Measurements from ENCODE around the gene NUDT9. TPM values are rescaled to one million over a fixed set of nuclear protein-coding genes. Genes with fewer than 3 reads are reported as not detected.
A peak's percentile ranks its signal among the peaks of the same experiment; 100 is the strongest.
"Not testable (repeated sequence)": the region's sequence is repeated elsewhere in the genome, so short reads cannot be mapped to it uniquely, and the experiment has no call there.

NUDT9 gene
- total and polyA plus RNA-seq, 7 donors, result 20.5 to 43.3 (median 33.3) TPM

GRCh38 chr4:87390891-87391575, 31.3 kb upstream of the NUDT9 start, which contains the start of gene HSD17B11:
TSS of gene HSD17B11 (minus strand) at chr4:87391188. CDS start at chr4:87391070, 118 bp downstream.
- intact Hi-C loops (cut with DNase I), result loop anchor here in 1 of 2 donors (1.0 kb wide), 1 partner anchor 31 kb away; the partner anchor contains the start of gene NUDT9
- ATAC-seq, result peak; percentile 90 to 98 (median 94)
- 0 to 1% (median 0%) methylated on average over 31 to 32 of the region's 32 CpGs for WGBS, 3 donors

GRCh38 chr4:87391576-87392054, 30.8 kb upstream of the NUDT9 start:
- peak in 3 of 4 donors; percentile 5 to 41 (median 33) for ATAC-seq
- intact Hi-C loops (cut with DNase I), result loop anchor here in 1 of 2 donors (1.0 kb wide), 1 partner anchor 31 kb away; the partner anchor contains the start of gene NUDT9

More at GRCh38 chr4:87390891-87391575, 31.3 kb upstream of the NUDT9 start, which contains the start of gene HSD17B11:
- peaks cover 7% of the 10 kb centered on the region for H3K4me1 ChIP-seq
- peak within 1 kb of the TSS; percentile 76 for H3K4me3 ChIP-seq
- no peaks in the 10 kb centered on the region for H3K36me3 ChIP-seq (ENCODE audit: insufficient read depth in 1 of 2, low read depth in 1 of 2)
- H3K27ac ChIP-seq, result peak within 1 kb of the TSS; percentile 69
- peak; percentile 87 to 93 for DNase-seq
- H3K27me3 ChIP-seq (ENCODE audit: insufficient read depth in 3 of 3, low read length in 2 of 3), result no peaks in the 10 kb centered on the region
- H3K9me3 ChIP-seq, result no peaks in the 10 kb centered on the region
- TF ChIP-seq CTCF (IDR thresholded peaks at IDR 0.05), result peak; percentile 11

GRCh38 chr4:87392183-87392582, 30.2 kb upstream of the NUDT9 start:
- Histone ChIP-seq H3K27ac (peak overlapping the region; percentile 69), H3K36me3 (ENCODE audit: insufficient read depth in 1 of 2, low read depth in 1 of 2) (no peaks in the 10 kb centered on the region), H3K27me3 (ENCODE audit: insufficient read depth in 3 of 3, low read length in 2 of 3) (no peaks in the 10 kb centered on the region), H3K4me3 (peak overlapping the region; percentile 76), H3K9me3 (no peaks in the 10 kb centered on the region), H3K4me1 (peaks cover 7% of the 10 kb centered on the region)
- no peak for TF ChIP-seq CTCF (IDR thresholded peaks at IDR 0.05)
- no peak for DNase-seq
- intact Hi-C loops (cut with DNase I), result no loop called here
- ATAC-seq, result no peak
- 81 to 90% (median 89%) methylated on average over 3 of the region's 3 CpGs for WGBS, 3 donors

More at GRCh38 chr4:87391576-87392054, 30.8 kb upstream of the NUDT9 start:
- TF ChIP-seq CTCF (IDR thresholded peaks at IDR 0.05), result no peak
- Histone ChIP-seq H3K4me3 (peak overlapping the region; percentile 76), H3K9me3 (no peaks in the 10 kb centered on the region), H3K4me1 (peaks cover 7% of the 10 kb centered on the region), H3K36me3 (ENCODE audit: insufficient read depth in 1 of 2, low read depth in 1 of 2) (no peaks in the 10 kb centered on the region), H3K27ac (peak overlapping the region; percentile 69), H3K27me3 (ENCODE audit: insufficient read depth in 3 of 3, low read length in 2 of 3) (no peaks in the 10 kb centered on the region)
- DNase-seq, result no peak
- 7 to 14% (median 8%) methylated on average over 16 of the region's 16 CpGs for WGBS, 3 donors

GRCh38 chr4:87395073-87395472, 27.3 kb upstream of the NUDT9 start:
- H3K9me3 ChIP-seq; H3K4me3 ChIP-seq; H3K27ac ChIP-seq; H3K27me3 ChIP-seq (ENCODE audit: insufficient read depth in 3 of 3, low read length in 2 of 3); ATAC-seq; DNase-seq; H3K36me3 ChIP-seq (ENCODE audit: insufficient read depth in 1 of 2, low read depth in 1 of 2); H3K4me1 ChIP-seq; intact Hi-C loops (cut with DNase I): not testable (repeated sequence)
- WGBS, 3 donors, result 84 to 93% (median 90%) methylated on average over 23 of the region's 23 CpGs

DNA sequence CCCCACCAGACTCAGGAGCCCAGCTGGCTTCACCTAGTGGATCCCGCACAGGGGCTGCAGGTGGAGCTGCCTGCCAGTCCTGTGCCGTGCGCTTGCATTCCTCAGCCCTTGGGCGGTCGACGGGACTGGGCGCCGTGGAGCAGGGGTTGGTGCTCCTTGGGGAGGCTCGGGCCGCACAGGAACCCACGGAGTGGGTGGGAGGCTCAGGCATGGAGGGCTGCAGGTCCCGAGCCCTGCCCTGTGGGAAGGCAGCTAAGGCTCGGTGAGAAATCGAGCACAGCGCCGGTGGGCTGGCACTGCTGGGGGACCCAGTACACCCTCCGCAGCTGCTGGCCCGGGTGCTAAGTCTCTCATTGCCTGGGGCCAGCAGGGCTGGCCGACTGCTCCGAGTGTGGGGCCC, 26.5 kb upstream of the NUDT9 start:
- H3K9me3 ChIP-seq; H3K4me3 ChIP-seq; intact Hi-C loops (cut with DNase I); H3K27me3 ChIP-seq (ENCODE audit: insufficient read depth in 3 of 3, low read length in 2 of 3); H3K4me1 ChIP-seq; H3K36me3 ChIP-seq (ENCODE audit: insufficient read depth in 1 of 2, low read depth in 1 of 2); H3K27ac ChIP-seq; ATAC-seq; DNase-seq: not testable (repeated sequence)
- WGBS, 3 donors, result 90 to 91% (median 91%) methylated on average over 14 to 20 of the region's 20 CpGs
